HG03571 (cell line): Measurements from ENCODE around the gene FAM53A.

Experiments used
- ATAC-seq: cut with Tn5 transposase; IDR thresholded peaks from one replicate; pipeline ENCODE4 v1.9.1; 2021; ENCODE audit not compliant: unreplicated experiment

Gene FAM53A

GRCh38 chr4:1593881-1594345, 90.2 kb downstream of the FAM53A start:
- ATAC-seq, result no peak

DNA sequence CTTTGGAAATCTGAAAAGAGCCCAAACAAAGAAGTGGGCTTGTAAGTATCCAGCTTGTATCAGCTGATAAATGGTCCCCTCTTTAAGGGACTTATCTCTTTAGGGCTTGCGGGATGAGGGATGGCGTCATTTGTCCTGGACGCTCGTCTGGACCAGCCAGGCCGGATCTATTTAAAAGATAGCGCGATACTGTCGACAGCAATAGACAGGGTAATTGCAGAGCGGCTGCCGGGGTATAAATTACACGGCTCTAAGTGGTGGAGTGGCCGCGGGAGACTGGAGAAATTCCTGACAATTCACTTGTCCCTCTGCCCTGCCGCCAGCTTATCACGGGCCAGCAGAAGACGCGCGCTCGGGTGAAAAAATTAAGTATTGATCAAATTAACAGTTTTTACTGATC, 90.7 kb downstream of the FAM53A start:
- ATAC-seq, result no peak

DNA sequence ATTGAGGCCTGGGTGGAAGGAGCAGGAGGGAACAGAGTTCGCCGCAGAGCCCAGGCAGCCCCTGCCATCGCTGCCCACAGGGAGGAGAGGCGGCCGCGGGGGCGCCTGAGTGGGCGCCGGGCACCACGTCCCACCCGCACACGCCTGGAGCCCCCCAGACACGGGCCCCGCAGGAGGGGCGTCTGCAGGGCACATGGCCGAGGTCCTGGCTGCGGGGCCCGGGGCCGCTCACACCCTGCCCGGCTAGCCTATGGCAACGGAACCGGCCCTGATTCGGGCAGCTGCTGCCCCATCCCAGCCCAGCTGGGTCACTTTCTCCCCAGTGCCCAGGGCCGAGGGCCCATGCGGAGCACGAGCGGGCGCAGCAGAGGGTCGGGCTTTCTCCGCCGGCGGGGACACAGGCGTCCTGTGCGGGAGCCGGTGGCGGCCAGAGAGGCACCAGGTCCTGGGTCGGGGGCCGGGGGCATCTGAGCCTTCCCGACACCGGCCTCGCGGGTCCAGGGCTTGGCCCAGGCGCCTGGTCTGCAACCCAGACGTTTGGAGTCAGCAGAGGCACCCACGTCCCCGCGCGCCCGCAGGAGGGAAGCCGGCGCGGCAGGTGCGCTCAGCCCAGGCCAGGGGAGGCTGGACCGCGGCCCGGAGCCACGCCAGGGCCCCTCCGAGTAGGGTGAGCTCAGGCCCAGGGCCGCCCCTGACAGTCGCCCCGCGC, 91.2 kb downstream of the FAM53A start:
- ATAC-seq, result no peak

DNA sequence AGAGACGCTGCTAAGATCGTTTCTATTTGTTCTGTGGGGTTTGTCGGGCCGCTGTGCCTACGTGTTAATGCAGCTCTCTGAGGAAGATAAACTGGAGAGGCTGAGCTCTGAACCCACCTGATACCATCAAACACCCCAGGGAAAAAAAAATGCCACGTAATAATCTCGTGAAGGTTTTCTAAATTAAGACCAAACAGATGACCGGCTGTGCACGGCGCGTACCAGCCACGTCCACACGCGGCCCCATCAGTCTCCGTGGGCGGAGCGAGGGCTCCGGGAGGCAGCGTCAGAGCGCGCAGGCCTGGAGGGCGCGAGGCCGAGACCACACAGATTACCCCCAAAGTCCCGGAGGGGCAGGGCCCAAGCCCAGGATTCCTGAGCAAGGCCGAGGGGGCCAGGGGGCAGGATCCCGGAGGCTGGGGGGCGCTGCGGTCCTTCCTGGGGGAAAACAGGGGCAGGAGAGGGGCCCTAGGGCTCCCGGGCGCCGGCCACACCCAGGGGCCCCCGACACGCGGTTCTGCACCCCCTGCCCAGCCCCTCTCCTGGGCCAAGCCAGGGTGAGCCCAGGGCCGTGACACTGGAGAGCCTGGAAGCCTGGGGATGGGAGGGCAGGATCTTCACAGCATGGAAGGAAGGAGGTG, 91.9 kb downstream of the FAM53A start:
- ATAC-seq, result no peak

DNA sequence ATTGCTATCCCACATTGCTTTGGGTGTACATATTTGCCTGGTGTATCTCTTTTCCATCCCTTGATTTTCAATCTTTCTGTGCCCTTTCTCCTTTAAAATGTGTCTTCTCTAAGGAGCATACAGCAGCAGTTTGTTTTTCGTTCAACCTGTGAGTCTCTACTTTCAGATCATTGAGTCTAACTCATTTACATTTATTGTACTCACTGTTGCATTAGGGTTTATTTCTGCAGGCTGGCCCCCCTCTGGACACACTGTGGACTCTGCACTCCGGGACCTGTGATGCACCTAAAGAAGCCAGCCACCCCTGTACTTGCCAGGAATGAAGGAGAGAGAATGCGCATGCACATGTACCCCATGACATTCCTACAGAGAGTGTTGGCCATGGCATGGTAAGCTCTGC, 93.0 kb downstream of the FAM53A start:
- no peak for ATAC-seq

GRCh38 chr4:1590244-1590643, 93.9 kb downstream of the FAM53A start:
- ATAC-seq, result no peak
